GM18907 (cell line): ENCODE data around the gene PSME2.

Experiments used
- ATAC-seq: cut with Tn5 transposase; IDR thresholded peaks from one replicate; pipeline ENCODE4 v1.9.1; 2021; ENCODE audit warnings: mild to moderate bottlenecking, moderate library complexity; ENCODE audit not compliant: unreplicated experiment

PSME2 gene

GRCh38 chr14:24136684-24137528 lies 9.5 kb downstream of the PSME2 start:
- ATAC-seq, result no peak

GRCh38 chr14:24135834-24136683 lies 10.4 kb downstream of the PSME2 start, which contains the start of gene PSME1:
Gene PSME1, plus strand, starts transcription at chr14:24136194. Its CDS starts 69 bp downstream, at chr14:24136263.
- ATAC-seq, result peak; percentile 82

- peak; percentile 6 for ATAC-seq
These were observed 10.9 kb downstream of the PSME2 start for GRCh38 chr14:24135584-24135833.

GRCh38 chr14:24133735-24134134 lies 12.7 kb downstream of the PSME2 start:
- ATAC-seq, result no peak

- no peak for ATAC-seq
These were observed 13.4 kb downstream of the PSME2 start for GRCh38 chr14:24132976-24133375.

GRCh38 chr14:24132061-24132685 lies 14.2 kb downstream of the PSME2 start:
- no peak for ATAC-seq

- no peak for ATAC-seq
These were observed 14.9 kb downstream of the PSME2 start for GRCh38 chr14:24131549-24131966.

GRCh38 chr14:24130717-24131548 lies 15.5 kb downstream of the PSME2 start:
- no peak for ATAC-seq

- no peak for ATAC-seq
These were observed 16.1 kb downstream of the PSME2 start, which contains the start of gene FITM1 for GRCh38 chr14:24130380-24130716. Gene FITM1, plus strand, starts transcription at chr14:24130659. Its CDS starts 905 bp downstream, at chr14:24131564.

- no peak for ATAC-seq
These were observed 16.9 kb downstream of the PSME2 start for GRCh38 chr14:24129410-24129998.

GRCh38 chr14:24127673-24128072 lies 18.7 kb downstream of the PSME2 start:
- ATAC-seq, result no peak

GRCh38 chr14:24126939-24127338 lies 19.5 kb downstream of the PSME2 start:
- no peak for ATAC-seq

- peak; percentile 71 for ATAC-seq
These were observed 22.7 kb downstream of the PSME2 start for GRCh38 chr14:24123424-24124417.

- no peak for ATAC-seq
These were observed 23.5 kb downstream of the PSME2 start for GRCh38 chr14:24122898-24123297.

- ATAC-seq, result no peak
These were observed 24.0 kb downstream of the PSME2 start for GRCh38 chr14:24122416-24122815.

- no peak for ATAC-seq
These were observed 25.2 kb downstream of the PSME2 start for GRCh38 chr14:24121210-24121609.

GRCh38 chr14:24119691-24120090 lies 26.7 kb downstream of the PSME2 start:
- no peak for ATAC-seq

GRCh38 chr14:24117179-24117578 lies 29.2 kb downstream of the PSME2 start:
- no peak for ATAC-seq
